Loucy (cell line): Measurements from ENCODE around the gene TRIM26.

Experiments used
- H2AFZ ChIP-seq: fragments of 200-600 bp; sonication (generic); 2 replicates; pipeline ENCODE4 v1.6.0; 2016; ENCODE audit warnings: antibody characterized with exemption, mild to moderate bottlenecking, low read length, moderate library complexity
- H3F3A ChIP-seq: fragments of 200-600 bp; 2 replicates; pipeline ENCODE4 v1.6.0; 2016; ENCODE audit warnings: antibody characterized with exemption, low read depth, mild to moderate bottlenecking
- H3K27me3 ChIP-seq: fragments of 200-600 bp; sonication (generic); 2 replicates; pipeline ENCODE4 v1.6.1; 2014; ENCODE audit warnings: low read length, mild to moderate bottlenecking; ENCODE audit not compliant: insufficient read depth, poor library complexity, severe bottlenecking
- H3K36me3 ChIP-seq: fragments of 200-600 bp; sonication (generic); 2 replicates; pipeline ENCODE4 v1.6.1; 2016; ENCODE audit warnings: low read length; ENCODE audit not compliant: insufficient read depth
- H3K4me1 ChIP-seq: fragments of 200-600 bp; sonication (generic); 2 replicates; pipeline ENCODE4 v1.5.1; 2014; ENCODE audit warnings: low read length, mild to moderate bottlenecking; ENCODE audit not compliant: insufficient read depth, poor library complexity, severe bottlenecking
- H3K4me2 ChIP-seq: fragments of 200-600 bp; sonication (generic); 2 replicates; pipeline ENCODE4 v1.6.0; 2014; ENCODE audit warnings: antibody characterized with exemption, low read length, low read depth, mild to moderate bottlenecking; ENCODE audit not compliant: poor library complexity, severe bottlenecking
- H3K4me3 ChIP-seq: fragments of 200-600 bp; sonication (generic); 2 replicates; pipeline ENCODE4 v1.5.1; 2014; ENCODE audit warnings: low read length, mild to moderate bottlenecking, mixed read lengths; ENCODE audit not compliant: poor library complexity, severe bottlenecking
- H3K79me2 ChIP-seq: fragments of 200-600 bp; sonication (generic); 2 replicates; pipeline ENCODE4 v1.6.1; 2014; ENCODE audit warnings: low read length; ENCODE audit not compliant: insufficient read depth
- H3K9ac ChIP-seq: fragments of 200-600 bp; sonication (generic); 2 replicates; pipeline ENCODE4 v1.6.0; 2014; ENCODE audit warnings: mild to moderate bottlenecking, low read depth, low read length, moderate library complexity; ENCODE audit not compliant: poor library complexity, severe bottlenecking
- H3K9me2 ChIP-seq: fragments of 200-600 bp; sonication (generic); replicated peaks from 2 replicates; pipeline ENCODE4 v1.6.1; 2016; ENCODE audit warnings: low read depth, low read length, mixed read lengths
- H3K9me3 ChIP-seq: fragments of 200-600 bp; sonication (generic); 2 replicates; pipeline ENCODE4 v1.6.1; 2014; ENCODE audit warnings: mild to moderate bottlenecking, antibody characterized with exemption, low read length, low read depth; ENCODE audit not compliant: insufficient read depth
- H4K20me1 ChIP-seq: fragments of 200-600 bp; sonication (generic); 2 replicates; pipeline ENCODE4 v1.6.0; 2014; ENCODE audit warnings: antibody characterized with exemption, low read length, mild to moderate bottlenecking; ENCODE audit not compliant: insufficient read depth, poor library complexity, severe bottlenecking
- EZH2phosphoT487 ChIP-seq: fragments of 200-600 bp; IDR thresholded peaks from 2 replicates; pipeline ENCODE4 v1.6.1; 2018; ENCODE audit warnings: antibody characterized with exemption, mild to moderate bottlenecking, moderate library complexity, borderline replicate concordance
- TF ChIP-seq, protein P1 (sequence below): fragments of 200-600 bp; sonication (generic); conservative IDR thresholded peaks from 2 replicates; pipeline ENCODE4 v1.5.1; 2014; ENCODE audit warnings: mild to moderate bottlenecking, antibody characterized with exemption, low read length

TRIM26 gene

GRCh38 chr6:30188541-30188940 lies 24.7 kb downstream of the TRIM26 start:
- H3K9me3 ChIP-seq = no peaks in the 10 kb centered on the region
- H3K4me3 ChIP-seq = no peak overlapping the region
- peaks cover 52% of the 10 kb centered on the region; the same call in 1 of the 2 replicates for H3K36me3 ChIP-seq
- H2AFZ ChIP-seq = no peak overlapping the region
- H3K9me2 ChIP-seq = no peaks in the 10 kb centered on the region
- no peaks in the 10 kb centered on the region for H3F3A ChIP-seq
- no peak overlapping the region for H3K4me2 ChIP-seq
- H4K20me1 ChIP-seq = no peaks in the 10 kb centered on the region
- no peak overlapping the region for H3K9ac ChIP-seq
- no peak for TF ChIP-seq EZH2phosphoT487
- TF ChIP-seq, protein P1, sequence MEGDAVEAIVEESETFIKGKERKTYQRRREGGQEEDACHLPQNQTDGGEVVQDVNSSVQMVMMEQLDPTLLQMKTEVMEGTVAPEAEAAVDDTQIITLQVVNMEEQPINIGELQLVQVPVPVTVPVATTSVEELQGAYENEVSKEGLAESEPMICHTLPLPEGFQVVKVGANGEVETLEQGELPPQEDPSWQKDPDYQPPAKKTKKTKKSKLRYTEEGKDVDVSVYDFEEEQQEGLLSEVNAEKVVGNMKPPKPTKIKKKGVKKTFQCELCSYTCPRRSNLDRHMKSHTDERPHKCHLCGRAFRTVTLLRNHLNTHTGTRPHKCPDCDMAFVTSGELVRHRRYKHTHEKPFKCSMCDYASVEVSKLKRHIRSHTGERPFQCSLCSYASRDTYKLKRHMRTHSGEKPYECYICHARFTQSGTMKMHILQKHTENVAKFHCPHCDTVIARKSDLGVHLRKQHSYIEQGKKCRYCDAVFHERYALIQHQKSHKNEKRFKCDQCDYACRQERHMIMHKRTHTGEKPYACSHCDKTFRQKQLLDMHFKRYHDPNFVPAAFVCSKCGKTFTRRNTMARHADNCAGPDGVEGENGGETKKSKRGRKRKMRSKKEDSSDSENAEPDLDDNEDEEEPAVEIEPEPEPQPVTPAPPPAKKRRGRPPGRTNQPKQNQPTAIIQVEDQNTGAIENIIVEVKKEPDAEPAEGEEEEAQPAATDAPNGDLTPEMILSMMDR = no peak
- H3K4me1 ChIP-seq = no peaks in the 10 kb centered on the region
- no peaks in the 10 kb centered on the region for H3K27me3 ChIP-seq
- H3K79me2 ChIP-seq = no peaks in the 10 kb centered on the region

GRCh38 chr6:30185846-30186484 lies 27.2 kb downstream of the TRIM26 start:
- no peak overlapping the region for H3K4me3 ChIP-seq
- no peak for TF ChIP-seq EZH2phosphoT487
- TF ChIP-seq, protein P1 = no peak
- peaks cover 51% of the 10 kb centered on the region; the same call in 1 of the 2 replicates for H3K36me3 ChIP-seq

DNA sequence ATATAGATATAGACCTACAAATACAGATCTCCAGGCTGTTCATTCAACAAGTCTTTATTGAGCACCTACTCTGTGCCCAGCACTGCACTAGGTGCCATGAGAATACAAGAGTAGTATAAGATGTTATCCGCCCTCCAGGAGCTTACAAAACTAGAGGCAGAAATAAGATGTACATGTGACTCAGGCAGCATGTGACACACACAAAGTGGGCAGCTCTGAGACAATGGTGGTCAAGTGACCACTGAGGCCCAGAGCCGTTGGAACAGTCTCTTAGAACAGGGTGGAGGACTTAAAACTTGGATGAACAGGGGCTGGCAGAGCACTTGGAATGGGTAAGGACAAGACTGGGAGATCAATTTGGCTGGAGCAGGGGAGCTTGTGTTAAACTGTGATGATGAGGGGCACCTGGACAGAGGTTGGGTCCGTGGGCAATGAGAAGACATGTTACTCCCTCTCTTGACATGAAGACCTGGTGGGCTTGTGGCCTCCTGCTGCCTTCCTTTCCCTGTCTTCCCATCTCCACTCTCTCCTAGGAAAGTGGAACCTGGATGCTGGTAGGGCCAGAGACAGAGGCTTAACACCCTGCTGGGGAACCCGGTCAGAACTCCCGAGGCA lies 28.7 kb downstream of the TRIM26 start:
- Histone ChIP-seq H3F3A (no peaks in the 10 kb centered on the region), H3K4me2 (no peak overlapping the region), H3K9me2 (no peaks in the 10 kb centered on the region), H3K4me3 (no peak overlapping the region), H3K79me2 (no peaks in the 10 kb centered on the region), H3K36me3 (peaks cover 37% of the 10 kb centered on the region; the same call in 1 of the 2 replicates), H3K9ac (no peak overlapping the region), H3K4me1 (no peaks in the 10 kb centered on the region), H3K27me3 (peaks cover 3% of the 10 kb centered on the region), H4K20me1 (no peaks in the 10 kb centered on the region), H2AFZ (no peak overlapping the region), H3K9me3 (no peaks in the 10 kb centered on the region)
- no peak for TF ChIP-seq EZH2phosphoT487
- TF ChIP-seq, protein P1 = no peak

More at GRCh38 chr6:30185846-30186484, 27.2 kb downstream of the TRIM26 start:
- Histone ChIP-seq H3K4me1 (no peaks in the 10 kb centered on the region), H3F3A (no peaks in the 10 kb centered on the region), H2AFZ (no peak overlapping the region), H3K9ac (no peak overlapping the region), H3K27me3 (no peaks in the 10 kb centered on the region), H3K9me2 (no peaks in the 10 kb centered on the region), H4K20me1 (no peaks in the 10 kb centered on the region), H3K4me2 (no peak overlapping the region), H3K79me2 (no peaks in the 10 kb centered on the region), H3K9me3 (no peaks in the 10 kb centered on the region)
